Measurements from ENCODE around the gene BORCS5. TPM values are rescaled to one million over a fixed set of nuclear protein-coding genes. Genes with fewer than 3 reads are reported as not detected.

BORCS5 gene
- total RNA-seq, 1 donor from 2014 or later, result 8.3 TPM

- DNase-seq (ENCODE audit: low spot score) (no peak), ATAC-seq (no peak)
Measured at GRCh38 chr12:12507121-12507520, 150.2 kb downstream of the BORCS5 start.

DNA sequence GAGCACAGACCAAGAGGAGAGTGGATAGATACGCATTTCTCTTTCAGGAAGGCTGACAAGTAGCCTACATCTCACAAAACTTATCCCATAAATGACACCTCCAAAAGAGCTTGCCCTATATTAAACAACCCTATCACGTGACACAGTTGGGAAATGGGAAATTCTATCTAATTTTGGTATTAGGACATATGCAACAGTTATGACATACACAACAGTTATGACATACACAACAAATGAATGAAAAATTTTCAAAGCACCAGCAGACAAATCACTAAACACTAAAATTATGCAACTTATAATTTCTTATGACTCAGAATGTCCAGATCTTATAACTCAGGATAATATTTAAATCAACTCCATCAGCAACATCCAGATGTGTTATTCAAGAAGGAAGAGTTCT, 151.7 kb downstream of the BORCS5 start:
- DNase-seq (ENCODE audit: low spot score) (no peak), ATAC-seq (no peak)

DNA sequence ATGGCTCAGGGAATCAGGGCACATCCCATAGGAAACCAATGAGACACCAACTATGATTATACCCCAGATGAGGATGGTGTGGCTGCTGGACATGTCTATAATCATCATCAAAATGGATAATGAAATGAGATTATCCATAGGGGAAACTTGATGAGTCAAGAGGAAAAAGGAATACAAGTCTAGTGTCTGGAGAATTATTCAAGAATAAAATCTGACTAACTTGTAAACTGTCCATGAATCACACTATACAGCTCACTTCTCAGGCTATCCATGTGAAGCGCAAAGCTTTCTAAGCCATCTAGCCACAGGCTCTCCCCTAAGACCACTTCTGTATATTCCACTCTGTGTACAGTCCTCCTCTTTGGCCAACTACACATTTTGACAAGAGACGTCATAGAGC, 153.3 kb downstream of the BORCS5 start:
- ATAC-seq (no peak), DNase-seq (ENCODE audit: low spot score) (no peak)

GRCh38 chr12:12510551-12510950, 153.7 kb downstream of the BORCS5 start:
- DNase-seq (ENCODE audit: low spot score), result no peak
- no peak for ATAC-seq

- ATAC-seq, result no peak
Measured at GRCh38 chr12:12511021-12511783, 154.3 kb downstream of the BORCS5 start.

GRCh38 chr12:12511895-12512711, 155.2 kb downstream of the BORCS5 start:
- ATAC-seq, result peak; percentile 37

More at GRCh38 chr12:12511021-12511783, 154.3 kb downstream of the BORCS5 start:
- DNase-seq (ENCODE audit: low spot score), result no peak

DNA sequence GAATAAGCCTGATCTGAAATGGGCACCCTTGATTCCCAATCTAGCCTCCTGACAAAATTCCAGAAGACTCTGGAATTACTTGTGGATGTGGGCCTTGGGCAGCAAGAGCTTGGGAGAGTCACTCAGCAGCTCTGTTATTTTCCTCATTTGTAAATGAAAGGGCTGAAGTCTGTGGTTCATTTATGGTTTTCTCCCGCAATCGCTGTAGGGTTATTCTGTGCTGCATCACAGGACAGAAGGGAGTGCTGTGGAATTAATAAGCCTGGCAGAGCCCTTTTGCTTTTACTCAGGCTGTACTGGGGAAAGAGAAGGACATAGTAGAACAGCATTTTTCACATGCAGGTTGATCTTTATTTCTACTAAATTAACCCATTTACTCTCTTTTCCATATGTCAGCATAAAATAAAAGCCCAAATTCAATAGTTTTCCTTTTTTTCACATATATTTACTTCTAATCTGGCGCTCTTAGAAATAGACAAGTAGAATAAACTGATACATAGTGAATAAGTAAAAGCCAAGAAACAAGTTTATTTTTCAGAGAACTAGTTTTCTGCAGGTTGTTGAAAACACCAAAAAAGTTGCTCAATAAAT, 156.6 kb downstream of the BORCS5 start:
- peak; percentile 25 for ATAC-seq
- no peak for DNase-seq (ENCODE audit: low spot score)

More at GRCh38 chr12:12511895-12512711, 155.2 kb downstream of the BORCS5 start:
- DNase-seq (ENCODE audit: low spot score), result no peak

DNA sequence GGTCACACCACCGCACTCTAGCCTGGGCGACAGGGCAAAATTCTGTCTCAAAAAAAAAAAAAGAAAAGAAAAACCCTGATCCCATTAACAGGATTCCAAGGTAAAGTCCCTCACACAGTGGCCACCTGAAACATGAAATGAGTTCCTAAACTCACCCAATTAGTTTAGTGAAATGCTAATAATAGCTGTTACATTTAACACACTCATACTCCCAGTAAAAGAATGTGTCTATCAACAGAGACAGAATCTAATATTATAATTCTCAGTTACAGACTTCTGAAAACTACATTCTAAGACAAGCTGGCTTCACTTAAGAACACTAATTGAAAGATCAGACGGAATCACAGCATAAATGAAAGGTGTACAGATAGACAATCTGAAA, 161.6 kb downstream of the BORCS5 start:
- ATAC-seq (no peak), DNase-seq (ENCODE audit: low spot score) (no peak)

DNA sequence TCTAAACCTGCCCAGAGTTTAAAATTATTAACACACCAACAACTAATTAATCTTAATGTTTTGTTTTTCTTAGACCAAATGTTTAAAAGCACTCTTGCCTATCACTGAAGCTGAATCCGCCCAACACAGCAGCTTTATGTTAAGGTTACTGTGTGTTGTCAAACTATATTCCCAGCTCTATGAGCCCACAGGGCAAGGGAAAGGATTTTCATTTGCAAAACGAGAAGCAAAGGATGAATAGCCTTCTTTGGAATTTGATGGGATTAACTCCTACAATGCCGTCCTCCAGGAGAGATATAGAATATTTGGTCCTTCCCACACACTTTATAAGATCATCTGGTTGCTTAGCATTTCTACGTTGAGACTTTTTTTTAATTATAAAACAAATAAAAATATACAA, 162.0 kb downstream of the BORCS5 start:
- no peak for DNase-seq (ENCODE audit: low spot score)
- ATAC-seq, result no peak

Other genes starting within 250 kb of the BORCS5 start
- 36.3 TPM for gene LRP6, start 90.0 kb upstream of the BORCS5 start, total RNA-seq
- gene MANSC1, start 6.8 kb upstream of the BORCS5 start, total RNA-seq, result 6.6 TPM
- gene DUSP16, start 205.8 kb downstream of the BORCS5 start, total RNA-seq, result 46.2 TPM